ENCODE results near the gene EHD4. TPM values are rescaled to one million over a fixed set of nuclear protein-coding genes. Genes with fewer than 3 reads are reported as not detected.
A peak's percentile ranks its signal among the peaks of the same experiment; 100 is the strongest.

The EHD4 gene
- total RNA-seq, 1 donor from 2014 or later = 23.8 TPM

DNA sequence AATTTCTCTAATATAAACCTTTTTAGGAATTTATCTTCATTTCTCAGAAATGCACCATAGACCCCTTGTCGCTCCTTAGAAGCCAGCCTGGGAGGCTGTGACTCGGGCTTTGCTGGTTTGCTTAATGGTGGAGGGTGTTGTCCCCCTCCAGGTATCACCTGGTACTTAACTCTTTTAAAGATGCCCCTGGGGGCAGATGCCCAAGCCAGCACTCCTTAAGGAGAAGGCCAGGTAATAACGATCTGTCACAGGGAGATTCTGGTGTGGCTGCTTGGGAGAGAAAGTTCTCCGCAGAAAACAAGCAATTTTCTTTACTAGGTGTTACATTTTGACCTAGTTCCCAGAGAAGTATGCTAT lies 22.3 kb downstream of the EHD4 start:
- DNase-seq (ENCODE audit: low spot score) = no peak
- Mint-ChIP-seq H3K4me1 (ENCODE audit: low read depth) (peaks cover 60% of the 10 kb centered on the region), H3K36me3 (ENCODE audit: low read depth) (peaks cover 6% of the 10 kb centered on the region), H3K27me3 (ENCODE audit: low read depth) (no peaks in the 10 kb centered on the region), H3K27ac (ENCODE audit: unreplicated experiment) (peak overlapping the region; percentile 64), H3K4me3 (ENCODE audit: unreplicated experiment) (no peak overlapping the region), H3K9me3 (ENCODE audit: low read depth) (no peaks in the 10 kb centered on the region)
- TF ChIP-seq, protein P1, sequence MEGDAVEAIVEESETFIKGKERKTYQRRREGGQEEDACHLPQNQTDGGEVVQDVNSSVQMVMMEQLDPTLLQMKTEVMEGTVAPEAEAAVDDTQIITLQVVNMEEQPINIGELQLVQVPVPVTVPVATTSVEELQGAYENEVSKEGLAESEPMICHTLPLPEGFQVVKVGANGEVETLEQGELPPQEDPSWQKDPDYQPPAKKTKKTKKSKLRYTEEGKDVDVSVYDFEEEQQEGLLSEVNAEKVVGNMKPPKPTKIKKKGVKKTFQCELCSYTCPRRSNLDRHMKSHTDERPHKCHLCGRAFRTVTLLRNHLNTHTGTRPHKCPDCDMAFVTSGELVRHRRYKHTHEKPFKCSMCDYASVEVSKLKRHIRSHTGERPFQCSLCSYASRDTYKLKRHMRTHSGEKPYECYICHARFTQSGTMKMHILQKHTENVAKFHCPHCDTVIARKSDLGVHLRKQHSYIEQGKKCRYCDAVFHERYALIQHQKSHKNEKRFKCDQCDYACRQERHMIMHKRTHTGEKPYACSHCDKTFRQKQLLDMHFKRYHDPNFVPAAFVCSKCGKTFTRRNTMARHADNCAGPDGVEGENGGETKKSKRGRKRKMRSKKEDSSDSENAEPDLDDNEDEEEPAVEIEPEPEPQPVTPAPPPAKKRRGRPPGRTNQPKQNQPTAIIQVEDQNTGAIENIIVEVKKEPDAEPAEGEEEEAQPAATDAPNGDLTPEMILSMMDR (IDR thresholded peaks at IDR 0.05) = no peak

GRCh38 chr15:41949401-41950126 lies 22.8 kb downstream of the EHD4 start:
- Mint-ChIP-seq H3K9me3 (ENCODE audit: low read depth) (no peaks in the 10 kb centered on the region), H3K4me1 (ENCODE audit: low read depth) (peaks cover 65% of the 10 kb centered on the region), H3K36me3 (ENCODE audit: low read depth) (peaks cover 6% of the 10 kb centered on the region), H3K27me3 (ENCODE audit: low read depth) (no peaks in the 10 kb centered on the region), H3K4me3 (ENCODE audit: unreplicated experiment) (no peak overlapping the region), H3K27ac (ENCODE audit: unreplicated experiment) (peak overlapping the region; percentile 64)
- DNase-seq (ENCODE audit: low spot score) = no peak
- TF ChIP-seq, protein P1 (IDR thresholded peaks at IDR 0.05) = no peak

DNA sequence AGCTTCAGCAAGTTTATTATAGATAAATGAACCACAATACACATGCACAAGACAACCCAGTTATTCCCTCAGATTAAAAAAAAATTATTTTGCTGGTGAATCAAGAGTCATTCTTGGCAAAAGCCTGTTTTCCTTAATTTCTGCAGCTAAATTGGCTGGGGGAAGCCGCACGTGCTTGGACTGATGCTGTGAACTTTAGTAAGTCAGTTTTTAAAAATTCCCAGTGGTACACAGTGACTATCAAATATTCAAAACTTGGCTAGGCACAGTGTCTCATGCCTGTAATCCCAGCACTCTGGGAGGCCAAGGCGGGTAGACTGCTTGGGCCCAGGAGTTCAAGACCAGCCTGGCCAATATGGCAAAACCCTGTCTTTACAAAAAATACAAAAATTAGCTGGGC lies 23.9 kb downstream of the EHD4 start:
- H3K27ac Mint-ChIP-seq (ENCODE audit: unreplicated experiment) = peak overlapping the region; percentile 54
- H3K9me3 Mint-ChIP-seq (ENCODE audit: low read depth) = no peaks in the 10 kb centered on the region
- H3K27me3 Mint-ChIP-seq (ENCODE audit: low read depth) = no peaks in the 10 kb centered on the region
- H3K4me3 Mint-ChIP-seq (ENCODE audit: unreplicated experiment) = no peak overlapping the region
- no peak for DNase-seq (ENCODE audit: low spot score)
- peaks cover 6% of the 10 kb centered on the region for H3K36me3 Mint-ChIP-seq (ENCODE audit: low read depth)
- H3K4me1 Mint-ChIP-seq (ENCODE audit: low read depth) = peaks cover 76% of the 10 kb centered on the region
- TF ChIP-seq, protein P1 (IDR thresholded peaks at IDR 0.05) = no peak

- H3K9me3 Mint-ChIP-seq (ENCODE audit: low read depth) = no peaks in the 10 kb centered on the region
- no peak for DNase-seq (ENCODE audit: low spot score)
- no peaks in the 10 kb centered on the region for H3K27me3 Mint-ChIP-seq (ENCODE audit: low read depth)
- peaks cover 91% of the 10 kb centered on the region for H3K4me1 Mint-ChIP-seq (ENCODE audit: low read depth)
- no peak overlapping the region for H3K27ac Mint-ChIP-seq (ENCODE audit: unreplicated experiment)
- TF ChIP-seq, protein P1 (IDR thresholded peaks at IDR 0.05) = no peak
- peaks cover 5% of the 10 kb centered on the region for H3K36me3 Mint-ChIP-seq (ENCODE audit: low read depth)
- no peak overlapping the region for H3K4me3 Mint-ChIP-seq (ENCODE audit: unreplicated experiment)
Observed at GRCh38 chr15:41946970-41947369, 25.4 kb downstream of the EHD4 start.

DNA sequence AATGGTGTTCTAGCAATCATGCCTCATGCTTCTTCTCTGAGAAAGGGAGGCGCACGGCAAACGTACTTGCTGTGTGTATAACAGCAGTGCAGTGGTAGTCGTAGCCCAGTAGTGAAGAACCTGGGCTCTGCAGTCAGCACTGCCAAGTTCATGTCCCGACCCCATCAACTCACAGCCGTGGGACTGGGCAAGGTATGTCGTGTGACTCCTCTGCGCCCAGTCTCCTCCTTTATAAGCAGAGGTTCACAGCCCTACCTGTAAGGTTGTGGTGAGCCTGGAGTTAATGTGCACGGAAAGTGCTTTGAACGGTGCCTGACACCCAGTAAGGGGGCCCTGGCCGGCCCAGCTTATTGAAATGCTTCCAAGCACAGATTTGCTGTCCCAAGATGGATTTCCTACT lies 26.6 kb downstream of the EHD4 start:
- no peaks in the 10 kb centered on the region for H3K27me3 Mint-ChIP-seq (ENCODE audit: low read depth)
- TF ChIP-seq, protein P1 (IDR thresholded peaks at IDR 0.05) = no peak
- H3K4me3 Mint-ChIP-seq (ENCODE audit: unreplicated experiment) = no peak overlapping the region
- peaks cover 2% of the 10 kb centered on the region for H3K36me3 Mint-ChIP-seq (ENCODE audit: low read depth)
- no peak overlapping the region for H3K27ac Mint-ChIP-seq (ENCODE audit: unreplicated experiment)
- no peak for DNase-seq (ENCODE audit: low spot score)
- H3K4me1 Mint-ChIP-seq (ENCODE audit: low read depth) = peaks cover 91% of the 10 kb centered on the region
- H3K9me3 Mint-ChIP-seq (ENCODE audit: low read depth) = no peaks in the 10 kb centered on the region
